Neural cell (in vitro differentiated cells): Measurements from ENCODE around the gene EIF2AK2.
A peak's percentile ranks its signal among the peaks of the same experiment; 100 is the strongest.

Experiments used
- EP300 ChIP-seq: fragments of 450-650 bp; conservative IDR thresholded peaks from 2 replicates; pipeline ENCODE4 v1.6.1; 2014; ENCODE audit warnings: antibody characterized with exemption, mild to moderate bottlenecking, moderate library complexity; ENCODE audit not compliant: poor library complexity, severe bottlenecking
- EZH2 ChIP-seq: fragments of 200-600, 300-800 bp; shearing (Covaris generic), sonication (generic); IDR thresholded peaks from 2 replicates; pipeline ENCODE4 v1.6.1; 2014; ENCODE audit warnings: antibody characterized with exemption, low read length, borderline replicate concordance, mild to moderate bottlenecking; ENCODE audit not compliant: insufficient read depth, poor library complexity, severe bottlenecking
- MXI1 ChIP-seq: fragments of 450-650 bp; conservative IDR thresholded peaks from 2 replicates; pipeline ENCODE4 v1.6.1; 2014; ENCODE audit warnings: antibody characterized with exemption, mild to moderate bottlenecking; ENCODE audit not compliant: poor library complexity, severe bottlenecking
- POLR2AphosphoS5 ChIP-seq: IDR thresholded peaks from 2 replicates; pipeline ENCODE4 v1.6.1; 2012
- RAD21 ChIP-seq: fragments of 450-650 bp; conservative IDR thresholded peaks from 2 replicates; pipeline ENCODE4 v1.6.1; 2014; ENCODE audit warnings: antibody characterized with exemption, mild to moderate bottlenecking, moderate library complexity
- SMC3 ChIP-seq: fragments of 450-650 bp; conservative IDR thresholded peaks from 2 replicates; pipeline ENCODE4 v1.6.1; 2014; ENCODE audit warnings: antibody characterized with exemption, mild to moderate bottlenecking, moderate library complexity; ENCODE audit not compliant: poor library complexity
- TAF1 ChIP-seq: IDR thresholded peaks from 2 replicates; pipeline ENCODE4 v1.6.1; 2012; ENCODE audit warnings: low read depth
- TF ChIP-seq, protein P1 (sequence below): IDR thresholded peaks from 2 replicates; pipeline ENCODE4 v1.6.1; 2012; ENCODE audit warnings: borderline replicate concordance
- TF ChIP-seq, protein P2 (sequence below): fragments of 450-650 bp; IDR thresholded peaks from 2 replicates; pipeline ENCODE4 v1.5.1; 2014; ENCODE audit warnings: antibody characterized with exemption, mild to moderate bottlenecking, moderate library complexity; ENCODE audit not compliant: poor library complexity, severe bottlenecking

DNA sequence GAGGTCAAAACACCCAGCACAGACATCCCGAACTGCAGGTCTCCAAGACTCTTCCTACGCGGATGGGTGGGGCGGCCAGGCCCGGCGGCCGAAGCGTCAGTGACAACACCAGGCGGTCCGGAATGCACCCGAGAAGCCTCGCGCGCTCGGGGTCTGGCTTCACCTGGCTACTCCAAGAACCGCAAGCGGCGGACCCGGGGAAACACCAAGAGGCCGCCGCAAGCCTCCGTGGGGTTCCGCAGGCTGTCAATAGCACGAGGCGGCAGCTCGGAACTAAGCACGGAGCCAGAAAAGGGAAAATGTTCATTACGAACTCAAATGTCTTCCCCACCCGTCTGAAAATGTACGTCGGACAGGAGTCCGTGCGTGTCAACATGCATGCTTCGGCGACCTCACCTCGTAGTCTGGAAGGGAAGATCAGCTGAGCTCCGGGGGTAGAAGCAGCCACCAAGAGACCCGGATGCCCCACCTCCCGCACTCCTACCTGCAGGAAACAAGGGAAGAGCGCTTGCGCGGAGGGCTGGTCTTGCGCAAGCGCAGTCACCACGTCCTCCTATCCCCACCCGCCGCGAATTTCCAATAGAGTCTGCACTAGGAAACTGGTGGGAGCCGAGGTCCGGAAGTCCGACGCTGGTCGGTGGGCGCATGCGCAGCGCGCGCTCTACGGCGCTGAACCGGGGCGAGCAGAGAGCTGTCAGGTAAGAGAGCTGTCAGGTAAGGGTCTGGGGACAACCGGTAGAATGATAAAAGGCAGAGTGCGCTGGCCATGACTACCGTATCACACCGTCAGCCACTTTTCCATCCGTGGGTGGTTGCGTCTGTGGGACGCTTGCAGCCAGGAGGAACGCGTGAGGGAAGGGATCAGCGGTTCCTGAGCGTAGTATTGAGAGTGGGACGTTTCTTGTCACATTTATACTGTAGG, 72.6 kb downstream of the EIF2AK2 start, which contains the start of the genes GPATCH11 and HEATR5B:
- no peak for TF ChIP-seq EZH2
- TF ChIP-seq, protein P1, sequence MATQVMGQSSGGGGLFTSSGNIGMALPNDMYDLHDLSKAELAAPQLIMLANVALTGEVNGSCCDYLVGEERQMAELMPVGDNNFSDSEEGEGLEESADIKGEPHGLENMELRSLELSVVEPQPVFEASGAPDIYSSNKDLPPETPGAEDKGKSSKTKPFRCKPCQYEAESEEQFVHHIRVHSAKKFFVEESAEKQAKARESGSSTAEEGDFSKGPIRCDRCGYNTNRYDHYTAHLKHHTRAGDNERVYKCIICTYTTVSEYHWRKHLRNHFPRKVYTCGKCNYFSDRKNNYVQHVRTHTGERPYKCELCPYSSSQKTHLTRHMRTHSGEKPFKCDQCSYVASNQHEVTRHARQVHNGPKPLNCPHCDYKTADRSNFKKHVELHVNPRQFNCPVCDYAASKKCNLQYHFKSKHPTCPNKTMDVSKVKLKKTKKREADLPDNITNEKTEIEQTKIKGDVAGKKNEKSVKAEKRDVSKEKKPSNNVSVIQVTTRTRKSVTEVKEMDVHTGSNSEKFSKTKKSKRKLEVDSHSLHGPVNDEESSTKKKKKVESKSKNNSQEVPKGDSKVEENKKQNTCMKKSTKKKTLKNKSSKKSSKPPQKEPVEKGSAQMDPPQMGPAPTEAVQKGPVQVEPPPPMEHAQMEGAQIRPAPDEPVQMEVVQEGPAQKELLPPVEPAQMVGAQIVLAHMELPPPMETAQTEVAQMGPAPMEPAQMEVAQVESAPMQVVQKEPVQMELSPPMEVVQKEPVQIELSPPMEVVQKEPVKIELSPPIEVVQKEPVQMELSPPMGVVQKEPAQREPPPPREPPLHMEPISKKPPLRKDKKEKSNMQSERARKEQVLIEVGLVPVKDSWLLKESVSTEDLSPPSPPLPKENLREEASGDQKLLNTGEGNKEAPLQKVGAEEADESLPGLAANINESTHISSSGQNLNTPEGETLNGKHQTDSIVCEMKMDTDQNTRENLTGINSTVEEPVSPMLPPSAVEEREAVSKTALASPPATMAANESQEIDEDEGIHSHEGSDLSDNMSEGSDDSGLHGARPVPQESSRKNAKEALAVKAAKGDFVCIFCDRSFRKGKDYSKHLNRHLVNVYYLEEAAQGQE = no peak
- TF ChIP-seq, protein P2, sequence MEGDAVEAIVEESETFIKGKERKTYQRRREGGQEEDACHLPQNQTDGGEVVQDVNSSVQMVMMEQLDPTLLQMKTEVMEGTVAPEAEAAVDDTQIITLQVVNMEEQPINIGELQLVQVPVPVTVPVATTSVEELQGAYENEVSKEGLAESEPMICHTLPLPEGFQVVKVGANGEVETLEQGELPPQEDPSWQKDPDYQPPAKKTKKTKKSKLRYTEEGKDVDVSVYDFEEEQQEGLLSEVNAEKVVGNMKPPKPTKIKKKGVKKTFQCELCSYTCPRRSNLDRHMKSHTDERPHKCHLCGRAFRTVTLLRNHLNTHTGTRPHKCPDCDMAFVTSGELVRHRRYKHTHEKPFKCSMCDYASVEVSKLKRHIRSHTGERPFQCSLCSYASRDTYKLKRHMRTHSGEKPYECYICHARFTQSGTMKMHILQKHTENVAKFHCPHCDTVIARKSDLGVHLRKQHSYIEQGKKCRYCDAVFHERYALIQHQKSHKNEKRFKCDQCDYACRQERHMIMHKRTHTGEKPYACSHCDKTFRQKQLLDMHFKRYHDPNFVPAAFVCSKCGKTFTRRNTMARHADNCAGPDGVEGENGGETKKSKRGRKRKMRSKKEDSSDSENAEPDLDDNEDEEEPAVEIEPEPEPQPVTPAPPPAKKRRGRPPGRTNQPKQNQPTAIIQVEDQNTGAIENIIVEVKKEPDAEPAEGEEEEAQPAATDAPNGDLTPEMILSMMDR = peak; percentile 14
- TF ChIP-seq RAD21 = peak; percentile 32
- peak; percentile 75 for TF ChIP-seq POLR2AphosphoS5
- peak; percentile 35 for TF ChIP-seq TAF1
- peak; percentile 96 for TF ChIP-seq MXI1
- peak; percentile 41 for TF ChIP-seq SMC3
- peak; percentile 49 for TF ChIP-seq EP300
